Left lung (tissue), 10 donors: Measurements from ENCODE around the gene NAGLU. TPM values are rescaled to one million over a fixed set of nuclear protein-coding genes. Genes with fewer than 3 reads are reported as not detected.

Experiments used
- ATAC-seq: fragments of 200-7000 bp; cut with Tn5 transposase; one replicate; pipeline ENCODE4 v1.9.1; 2020; ENCODE audit warnings: moderate library complexity
- DNase-seq, 4 donors: peaks; one replicate each; pipeline ENCODE4 v3.0.0-alpha.2; 2013 to 2020
- H3K27ac ChIP-seq, 2 donors: fragments of 200-600 bp; sonication (generic) in 1 of 2; one replicate each; pipeline versions ENCODE4 v1.5.0 to v1.8.0; 2020 to 2021
- H3K27me3 ChIP-seq, 2 donors: fragments of 200-600 bp; sonication (generic) in 1 of 2; one replicate each; pipeline versions ENCODE4 v1.5.0 to v1.8.0; 2020 to 2021
- H3K36me3 ChIP-seq, 2 donors: fragments of 200-600 bp; sonication (generic) in 1 of 2; one replicate each; pipeline versions ENCODE4 v1.5.0 to v1.8.0; 2020 to 2021
- H3K4me1 ChIP-seq, 2 donors: fragments of 200-600 bp; one replicate each; pipeline ENCODE4 v1.8.0; 2021
- H3K4me3 ChIP-seq, 2 donors: fragments of 200-600 bp; sonication (generic) in 1 of 2; one replicate each; pipeline versions ENCODE4 v1.5.0 to v1.8.0; 2020 to 2021; ENCODE audit warnings: mild to moderate bottlenecking in 1 of 2
- H3K9me3 ChIP-seq, 2 donors: fragments of 200-600 bp; sonication (generic) in 1 of 2; one replicate each; pipeline versions ENCODE4 v1.5.0 to v1.8.0; 2020 to 2021
- intact Hi-C, 2 donors: fragments of 100-400 bp; cut with DNase I; formaldehyde crosslinking; loops; one replicate each; pipeline versions ENCODE4 v1.11.2 to v1.14.2; 2022
- polyA plus RNA-seq, 6 donors: library from polyadenylated mRNA; unstranded; fragments of 120-200 nt; gene quantifications; one replicate each; pipeline ENCODE4 v1.2.1, GENCODE V29; 2013; ENCODE audit not compliant: insufficient read length in 6 of 6
- total RNA-seq, 2 donors: library from RNA; stranded (reverse); fragmentation: NEBNext Ultra II Directional; extraction: Animal tissue kit (Norgen Biotek cat#: 25700); gene quantifications; one replicate each; pipeline ENCODE4 v1.2.1, GENCODE V29; 2021
- TF ChIP-seq, protein P1 (sequence below), 2 donors: fragments of 200-600 bp; sonication (generic) in 1 of 2; IDR thresholded peaks; one replicate each; pipeline versions ENCODE4 v1.5.0 to v1.8.0; 2021; ENCODE audit warnings: antibody characterized with exemption in 2 of 2
- donor health status: DM: no; HTN: yes; CAD: no.
- donor health status: DM: no; HTN: no; CAD: no.

NAGLU gene
- total and polyA plus RNA-seq, 8 donors, result 10.3 to 56.2 (median 14.3) TPM

DNA sequence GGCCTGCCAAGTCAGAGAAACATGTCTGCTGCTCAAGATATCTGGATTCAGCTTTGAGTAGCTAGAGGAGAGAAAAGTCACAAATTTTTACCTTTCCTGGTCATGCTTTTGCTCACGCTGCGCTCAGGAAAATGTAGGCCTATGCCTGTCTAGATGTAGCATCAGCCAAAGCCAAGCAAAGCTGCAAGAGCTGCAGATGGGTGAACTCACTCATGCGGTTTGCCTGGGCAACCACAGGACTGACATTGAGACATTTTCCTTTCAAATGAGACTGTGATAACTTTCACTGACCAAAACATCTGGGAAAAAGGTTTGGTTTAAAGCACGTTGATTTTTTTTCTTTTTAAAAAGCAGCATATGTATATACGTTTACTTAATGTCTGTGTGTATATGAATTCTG is 34.0 kb upstream of the NAGLU start:
- Histone ChIP-seq H3K27me3 (no peaks in the 10 kb centered on the region), H3K4me3 (no peak overlapping the region), H3K4me1 (no peaks in the 10 kb centered on the region), H3K9me3 (no peaks in the 10 kb centered on the region), H3K36me3 (peaks cover 5 to 100% of the 10 kb centered on the region in 2 donors), H3K27ac (no peak overlapping the region)
- no peak for DNase-seq
- TF ChIP-seq, protein P1, sequence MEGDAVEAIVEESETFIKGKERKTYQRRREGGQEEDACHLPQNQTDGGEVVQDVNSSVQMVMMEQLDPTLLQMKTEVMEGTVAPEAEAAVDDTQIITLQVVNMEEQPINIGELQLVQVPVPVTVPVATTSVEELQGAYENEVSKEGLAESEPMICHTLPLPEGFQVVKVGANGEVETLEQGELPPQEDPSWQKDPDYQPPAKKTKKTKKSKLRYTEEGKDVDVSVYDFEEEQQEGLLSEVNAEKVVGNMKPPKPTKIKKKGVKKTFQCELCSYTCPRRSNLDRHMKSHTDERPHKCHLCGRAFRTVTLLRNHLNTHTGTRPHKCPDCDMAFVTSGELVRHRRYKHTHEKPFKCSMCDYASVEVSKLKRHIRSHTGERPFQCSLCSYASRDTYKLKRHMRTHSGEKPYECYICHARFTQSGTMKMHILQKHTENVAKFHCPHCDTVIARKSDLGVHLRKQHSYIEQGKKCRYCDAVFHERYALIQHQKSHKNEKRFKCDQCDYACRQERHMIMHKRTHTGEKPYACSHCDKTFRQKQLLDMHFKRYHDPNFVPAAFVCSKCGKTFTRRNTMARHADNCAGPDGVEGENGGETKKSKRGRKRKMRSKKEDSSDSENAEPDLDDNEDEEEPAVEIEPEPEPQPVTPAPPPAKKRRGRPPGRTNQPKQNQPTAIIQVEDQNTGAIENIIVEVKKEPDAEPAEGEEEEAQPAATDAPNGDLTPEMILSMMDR (IDR thresholded peaks at IDR 0.05), result no peak
- ATAC-seq, result no peak
- intact Hi-C loops, result no loop called here

DNA sequence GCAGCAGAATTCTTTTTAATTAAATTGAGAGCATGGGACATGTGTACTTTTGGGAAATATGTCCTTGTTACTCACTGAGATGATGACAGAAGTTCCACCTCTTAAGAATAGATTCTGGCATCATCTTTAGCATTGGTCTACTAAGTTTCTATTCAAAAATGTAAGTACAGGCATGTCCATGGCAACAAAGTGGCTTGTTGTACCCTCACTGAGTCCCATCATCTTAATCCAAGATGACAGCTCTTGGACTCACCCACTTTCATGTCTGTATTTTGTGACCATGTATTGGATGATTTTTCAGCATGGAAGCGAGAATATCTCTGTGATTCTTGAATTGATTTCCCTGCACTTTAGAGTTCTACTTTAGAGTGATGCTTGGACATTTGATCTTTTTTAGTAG is 33.1 kb upstream of the NAGLU start:
- DNase-seq, result no peak
- no peak overlapping the region for H3K27ac ChIP-seq
- no peaks in the 10 kb centered on the region for H3K4me1 ChIP-seq
- no peak overlapping the region for H3K4me3 ChIP-seq
- H3K36me3 ChIP-seq, result peaks cover 5 to 100% of the 10 kb centered on the region in 2 donors
- TF ChIP-seq, protein P1 (IDR thresholded peaks at IDR 0.05), result no peak
- no peak for ATAC-seq
- H3K27me3 ChIP-seq, result no peaks in the 10 kb centered on the region
- H3K9me3 ChIP-seq, result no peaks in the 10 kb centered on the region
- intact Hi-C loops, result no loop called here

DNA sequence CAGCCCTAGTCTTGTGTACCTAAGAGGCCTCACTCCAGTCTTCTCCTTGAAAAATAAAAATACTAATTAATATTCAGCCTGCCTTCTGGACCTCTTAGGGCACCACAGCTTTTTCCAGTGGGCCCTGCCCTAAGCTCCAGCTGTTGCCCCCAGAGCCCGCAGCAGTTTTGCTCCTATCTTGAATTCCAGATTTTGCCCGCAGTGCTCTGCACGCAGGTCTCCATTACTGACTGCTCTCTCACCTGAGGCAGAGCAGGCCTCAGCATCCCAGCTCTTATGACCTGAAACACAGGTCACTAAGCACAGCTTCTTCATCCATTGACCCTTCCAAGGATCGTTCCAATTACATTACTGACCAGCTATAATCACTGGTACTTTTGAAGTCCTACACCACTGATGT is 28.4 kb upstream of the NAGLU start:
- TF ChIP-seq, protein P1 (IDR thresholded peaks at IDR 0.05), result no peak
- intact Hi-C loops, result no loop called here

DNA sequence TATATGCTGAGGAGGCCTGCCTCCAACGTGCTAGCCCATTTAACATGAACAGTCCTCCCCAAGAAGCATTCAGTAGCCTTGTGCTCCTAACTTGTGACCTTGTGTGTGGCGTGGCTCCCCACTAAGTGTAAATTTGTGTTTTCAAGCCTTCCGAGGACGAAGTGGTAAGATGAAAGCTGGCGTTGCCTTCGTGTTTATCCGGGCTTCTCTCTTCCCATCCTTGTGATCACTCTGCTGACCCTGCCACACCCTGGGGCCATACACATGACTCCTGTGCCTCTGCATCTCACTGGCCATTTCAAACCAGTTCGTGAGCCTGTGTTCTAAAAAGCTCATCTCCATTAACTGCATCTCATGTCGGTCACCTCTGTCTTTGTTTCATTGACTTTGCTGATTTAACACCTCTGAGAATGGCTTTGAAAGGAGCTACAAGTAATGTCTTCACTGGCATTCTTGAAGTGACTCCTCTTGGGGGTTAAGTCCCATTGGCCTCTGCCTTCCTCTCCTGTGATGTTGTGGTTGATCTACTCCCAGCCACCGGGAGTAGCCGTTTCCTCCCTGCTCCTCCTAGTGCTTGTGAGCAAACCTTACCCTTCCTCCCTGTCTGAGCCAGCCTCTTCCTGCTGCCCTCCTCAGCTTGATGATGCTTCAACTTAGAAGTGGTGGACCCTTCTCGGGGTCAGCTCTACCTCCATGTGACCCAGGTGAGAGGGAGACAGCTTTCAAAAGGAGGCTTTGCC is 27.4 kb upstream of the NAGLU start:
- intact Hi-C loops, result no loop called here
- no peaks in the 10 kb centered on the region for H3K9me3 ChIP-seq
- no peak overlapping the region for H3K27ac ChIP-seq
- H3K4me1 ChIP-seq, result no peaks in the 10 kb centered on the region
- H3K36me3 ChIP-seq, result peaks cover 0 to 99% of the 10 kb centered on the region in 2 donors
- DNase-seq (no peak), ATAC-seq (no peak)
- H3K4me3 ChIP-seq, result no peak overlapping the region
- no peaks in the 10 kb centered on the region for H3K27me3 ChIP-seq
- TF ChIP-seq, protein P1 (IDR thresholded peaks at IDR 0.05), result no peak

More for the DNA sequence above, 28.4 kb upstream of the NAGLU start:
- no peaks in the 10 kb centered on the region for H3K4me1 ChIP-seq
- no peak for DNase-seq
- no peak overlapping the region for H3K4me3 ChIP-seq
- H3K27me3 ChIP-seq, result no peaks in the 10 kb centered on the region
- ATAC-seq, result no peak
- H3K27ac ChIP-seq, result no peak overlapping the region
- peaks cover 0 to 100% of the 10 kb centered on the region in 2 donors for H3K36me3 ChIP-seq
- H3K9me3 ChIP-seq, result no peaks in the 10 kb centered on the region

DNA sequence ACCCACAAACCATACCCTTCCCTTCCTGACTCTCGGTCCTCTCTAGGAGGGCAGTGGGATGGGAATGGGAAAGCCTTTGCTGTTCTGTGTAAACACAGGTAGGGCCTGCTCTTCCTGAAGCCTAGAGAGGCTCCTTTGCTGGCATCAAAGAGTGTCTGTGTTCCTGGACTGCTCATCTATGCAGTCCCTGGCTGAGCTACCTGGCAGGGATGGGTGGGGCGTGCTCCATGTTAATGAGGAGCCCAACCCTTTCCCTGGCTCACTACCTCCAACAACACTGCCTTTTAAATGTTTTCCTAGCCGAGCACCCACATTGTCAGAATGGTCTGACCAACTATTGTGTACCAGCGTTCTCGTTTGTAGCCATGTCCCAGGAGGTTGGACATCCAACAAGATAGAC is 26.6 kb upstream of the NAGLU start:
- Histone ChIP-seq H3K27ac (no peak overlapping the region), H3K27me3 (no peaks in the 10 kb centered on the region), H3K4me3 (no peak overlapping the region), H3K4me1 (no peaks in the 10 kb centered on the region), H3K36me3 (peaks cover 0 to 99% of the 10 kb centered on the region in 2 donors), H3K9me3 (no peaks in the 10 kb centered on the region)
- intact Hi-C loops, result no loop called here
- TF ChIP-seq, protein P1 (IDR thresholded peaks at IDR 0.05), result no peak
- DNase-seq (no peak), ATAC-seq (no peak)
